K562 (cell line): ENCODE data around the gene APP. TPM values are rescaled to one million over a fixed set of nuclear protein-coding genes. Genes with fewer than 3 reads are reported as not detected.

Source experiments
- ATAC-seq: fragments of 200-7000 bp; cut with Tn5 transposase; 3 replicates; pipeline ENCODE4 v1.9.1; 2020; ENCODE audit warnings: moderate library complexity
- BruUV-seq: library from RNA; stranded (reverse); fragments of 400-500 nt; replicated peaks from 2 replicates; lab custom pipeline; 2021; lab: Mats Ljungman, UMichigan
- CTCF ChIA-PET: fragments of 300-600 bp; formaldehyde crosslinking; extraction: SDS; loops from one replicate; lab custom pipeline; 2021; ENCODE audit warnings: low intra/inter-chr PET ratio; lab: Yijun Ruan, JAX
- POLR2A ChIA-PET: fragments of 300-600, 350-650 bp; sonication (Branson Sonifier 250); formaldehyde crosslinking; extraction: SDS; loops from one replicate; lab custom pipeline; 2021; ENCODE audit warnings: antibody characterized with exemption, inconsistent platforms; lab: Yijun Ruan, JAX
- DNase-seq, 4 experiments: peaks; one replicate each; pipeline versions ENCODE4 v3.0.0 to v3.0.0-alpha.2; 2011 to 2018; ENCODE audit warnings: low spot score in 3 of 4, mixed read lengths in 3 of 4; ENCODE audit errors: extremely low read depth in 1 of 4
- FAIRE-seq: peaks from 2 replicates; lab custom pipeline; 2011; peaks lifted over from hg19 to GRCh38; lab: Jason Lieb, UNC
- H2AFZ ChIP-seq: 2 replicates; pipeline ENCODE4 v1.6.0; 2011; ENCODE audit warnings: low read depth, low read length, control low read depth, inconsistent platforms
- H3K27ac ChIP-seq: fragments of 200-600 bp; 3 replicates; pipeline ENCODE4 v1.8.0; 2011; ENCODE audit warnings: low read depth, mild to moderate bottlenecking, control low read depth, inconsistent platforms, low read length, moderate library complexity, mixed read lengths; ENCODE audit errors: extremely low read depth
- H3K27me3 ChIP-seq, 2 experiments: fragments of 300-600 bp in 1 of 2; 2 replicates in 1 of 2; 3 replicates in 1 of 2; pipeline versions ENCODE4 v1.6.0 to v1.8.0; 2011; ENCODE audit warnings: inconsistent platforms in 2 of 2, low read length in 2 of 2, mild to moderate bottlenecking in 1 of 2, mixed read lengths in 1 of 2, moderate library complexity in 1 of 2; ENCODE audit not compliant: control insufficient read depth in 2 of 2, insufficient read depth in 2 of 2
- H3K36me3 ChIP-seq: fragments of 300-600 bp; 3 replicates; pipeline ENCODE4 v1.8.0; 2011; ENCODE audit warnings: mild to moderate bottlenecking, low read length, inconsistent platforms; ENCODE audit not compliant: control insufficient read depth, insufficient read depth
- H3K4me1 ChIP-seq, 2 experiments: fragments of 200-600 bp in 1 of 2; replicated peaks in 1 of 2; 2 replicates in 1 of 2; 3 replicates in 1 of 2; pipeline versions ENCODE4 v1.5.1 to v1.8.0; 2011; ENCODE audit warnings: inconsistent platforms in 2 of 2, low read length in 2 of 2, mild to moderate bottlenecking in 1 of 2, mixed read lengths in 1 of 2, moderate library complexity in 1 of 2; ENCODE audit not compliant: control insufficient read depth in 2 of 2, insufficient read depth in 2 of 2
- H3K4me2 ChIP-seq: 2 replicates; pipeline ENCODE4 v1.6.1; 2011; ENCODE audit warnings: low read length, control low read depth, inconsistent platforms, mixed read lengths; ENCODE audit not compliant: insufficient read depth
- H3K4me3 ChIP-seq: fragments of 200-600 bp; sonication (generic), shearing (Covaris generic); 2 replicates; pipeline ENCODE4 v1.5.1; 2016; ENCODE audit warnings: control low read depth, inconsistent platforms
- H3K79me2 ChIP-seq: fragments of 200-600 bp; 3 replicates; pipeline ENCODE4 v1.8.0; 2011; ENCODE audit warnings: low read length, inconsistent platforms; ENCODE audit not compliant: control insufficient read depth, insufficient read depth
- H3K9ac ChIP-seq, 2 experiments: 2 replicates each; pipeline versions ENCODE4 v1.6.0 to v1.6.1; 2011; ENCODE audit warnings: low read depth in 2 of 2, low read length in 2 of 2, control low read depth in 1 of 2, inconsistent platforms in 1 of 2, mild to moderate bottlenecking in 1 of 2, mixed read lengths in 1 of 2; ENCODE audit not compliant: insufficient read depth in 1 of 2
- H3K9me1 ChIP-seq: one replicate; pipeline ENCODE4 v1.6.0; 2011; ENCODE audit warnings: inconsistent platforms, mild to moderate bottlenecking, low read length, moderate library complexity; ENCODE audit not compliant: control insufficient read depth, insufficient read depth
- H3K9me3 ChIP-seq: replicated peaks from 2 replicates; pipeline ENCODE4 v1.5.1; 2011; ENCODE audit warnings: low read depth, low read length, inconsistent platforms; ENCODE audit not compliant: control insufficient read depth, insufficient read depth
- H4K20me1 ChIP-seq: replicated peaks from 2 replicates; pipeline ENCODE4 v1.6.1; 2011; ENCODE audit warnings: low read length, inconsistent platforms, mixed read lengths; ENCODE audit not compliant: control insufficient read depth, insufficient read depth
- CBFB ChIP-seq: sonication (generic); formaldehyde crosslinking; IDR thresholded peaks from 2 replicates; pipeline ENCODE4 v1.4.0; 2020; ENCODE audit warnings: mild to moderate bottlenecking, missing genetic modification reagents
- E2F3 ChIP-seq: fragments of 250-450 bp; sonication (Bioruptor Pico); IDR thresholded peaks from 2 replicates; pipeline ENCODE4 v1.4.0; 2020; ENCODE audit warnings: mild to moderate bottlenecking
- ELF4 ChIP-seq: fragments of 450-650 bp; formaldehyde crosslinking; IDR thresholded peaks from 2 replicates; pipeline ENCODE4 v1.4.0; 2022; ENCODE audit warnings: missing genetic modification characterization
- GATA2 ChIP-seq: sonication (generic); formaldehyde crosslinking; IDR thresholded peaks from 2 replicates; pipeline ENCODE4 v1.4.0; 2020; ENCODE audit warnings: mild to moderate bottlenecking, missing genetic modification reagents
- MAX ChIP-seq: sonication (generic); formaldehyde crosslinking; IDR thresholded peaks from 2 replicates; pipeline ENCODE4 v1.9.0; 2022; ENCODE audit warnings: mild to moderate bottlenecking, missing genetic modification reagents
- MAZ ChIP-seq, 2 experiments: fragments of 450-650 bp in 1 of 2; sonication (generic) in 1 of 2; formaldehyde crosslinking; IDR thresholded peaks in 1 of 2; conservative IDR thresholded peaks in 1 of 2; 2 replicates each; pipeline versions ENCODE4 v1.4.0 to v1.5.0; 2020; ENCODE audit warnings: mild to moderate bottlenecking in 1 of 2, missing genetic modification reagents in 1 of 2
- NR1H2 ChIP-seq: sonication (generic); formaldehyde crosslinking; IDR thresholded peaks from 2 replicates; pipeline ENCODE4 v1.4.0; 2020; ENCODE audit warnings: mild to moderate bottlenecking, missing genetic modification reagents
- NR4A1 ChIP-seq, 2 experiments: fragments of 250-450 bp in 1 of 2; fragments of 450-650 bp in 1 of 2; sonication (Bioruptor Pico) in 1 of 2; IDR thresholded peaks; 2 replicates each; pipeline versions ENCODE4 v1.4.0 to v1.6.1; 2016 to 2020; ENCODE audit warnings: mild to moderate bottlenecking in 2 of 2, missing compliant biosample characterization in 1 of 2, missing genetic modification characterization in 1 of 2, moderate library complexity in 1 of 2
- SAFB2 ChIP-seq: fragments of 200-400 bp; formaldehyde crosslinking; IDR thresholded peaks from 2 replicates; pipeline ENCODE4 v1.6.1; 2018; ENCODE audit warnings: borderline replicate concordance, low read length, low read depth, moderate library complexity; ENCODE audit not compliant: severe bottlenecking
- TAF9B ChIP-seq: fragments of 450-650 bp; IDR thresholded peaks from 2 replicates; pipeline ENCODE4 v1.6.1; 2018; ENCODE audit warnings: mild to moderate bottlenecking; ENCODE audit not compliant: partially characterized antibody
- TAL1 ChIP-seq: fragments of 450-650 bp; IDR thresholded peaks from 2 replicates; pipeline ENCODE4 v1.6.1; 2016; ENCODE audit warnings: mild to moderate bottlenecking
- ZNF282 ChIP-seq: sonication (generic); formaldehyde crosslinking; IDR thresholded peaks from 2 replicates; pipeline ENCODE4 v1.8.1; 2023; ENCODE audit warnings: missing genetic modification reagents
- ZNF41 ChIP-seq: fragments of 250-450 bp; sonication (Bioruptor Pico); conservative IDR thresholded peaks from 2 replicates; pipeline ENCODE4 v1.4.0; 2020; ENCODE audit warnings: mild to moderate bottlenecking
- ZNF561 ChIP-seq: fragments of 450-650 bp; formaldehyde crosslinking; conservative IDR thresholded peaks from 2 replicates; pipeline ENCODE4 v1.4.0; 2020; ENCODE audit warnings: mild to moderate bottlenecking, moderate library complexity
- WGBS: fragments of 100-300 bp; shearing (Covaris generic); methylation state at CpG from one replicate; pipeline ENCODE4 v1.1.6; 2016; ENCODE audit warnings: low coverage, mixed read lengths; ENCODE audit not compliant: insufficient coverage; ENCODE audit errors: missing lambda C conversion rate; 5-methylcytosine and 5-hydroxymethylcytosine counted together
- in situ Hi-C: fragments of 300-500 bp; cut with MboI; formaldehyde crosslinking; loops from 4 replicates; pipeline ENCODE4 v1.15.0; 2018; ENCODE audit warnings: inconsistent platforms, mixed read lengths
- intact Hi-C: fragments of 100-400 bp; cut with micrococcal nuclease; formaldehyde crosslinking; loops from 2 replicates; pipeline ENCODE4 v1.14.2; 2022
- polyA plus RNA-seq, 8 experiments: library from polyadenylated mRNA; depleted of rRNA in 4 of 8; stranded (reverse) in 5 of 8; unstranded in 3 of 8; fragments of >200 nt; fragmentation: Nextera tagmentation in 2 of 8; fragmentation: Illumina TruSeq in 1 of 8; extraction: Ambion mirVana in 2 of 8; extraction: Trizol in 1 of 8; gene quantifications; 2 replicates each; pipeline versions ENCODE4 v1.2.1 to v1.2.3, GENCODE V29; 2011 to 2014; ENCODE audit warnings: inconsistent platforms in 1 of 8, missing spikeins in 1 of 8
- total RNA-seq, 7 experiments: library from RNA; depleted of rRNA in 6 of 7; stranded (reverse); fragments of >200 nt in 6 of 7; fragmentation: Illumina TruSeq in 2 of 7; extraction: Trizol in 2 of 7; gene quantifications; 2 replicates each; pipeline versions ENCODE4 v1.2.1 to v1.2.3, GENCODE V29; 2011 to 2021; ENCODE audit warnings: low replicate concordance in 1 of 7
- TF ChIP-seq, protein P1 (sequence below): sonication (generic); formaldehyde crosslinking; IDR thresholded peaks from 2 replicates; pipeline ENCODE4 v1.8.0; 2022; ENCODE audit warnings: mild to moderate bottlenecking, missing genetic modification reagents

Gene APP
- total and polyA plus RNA-seq, 9 of the 15 experiments (the other 6 are each of a cell fraction or from before 2014, with no cell fraction given): 0.01 to 1.5 (median 0.16) TPM; not detected in 5

DNA sequence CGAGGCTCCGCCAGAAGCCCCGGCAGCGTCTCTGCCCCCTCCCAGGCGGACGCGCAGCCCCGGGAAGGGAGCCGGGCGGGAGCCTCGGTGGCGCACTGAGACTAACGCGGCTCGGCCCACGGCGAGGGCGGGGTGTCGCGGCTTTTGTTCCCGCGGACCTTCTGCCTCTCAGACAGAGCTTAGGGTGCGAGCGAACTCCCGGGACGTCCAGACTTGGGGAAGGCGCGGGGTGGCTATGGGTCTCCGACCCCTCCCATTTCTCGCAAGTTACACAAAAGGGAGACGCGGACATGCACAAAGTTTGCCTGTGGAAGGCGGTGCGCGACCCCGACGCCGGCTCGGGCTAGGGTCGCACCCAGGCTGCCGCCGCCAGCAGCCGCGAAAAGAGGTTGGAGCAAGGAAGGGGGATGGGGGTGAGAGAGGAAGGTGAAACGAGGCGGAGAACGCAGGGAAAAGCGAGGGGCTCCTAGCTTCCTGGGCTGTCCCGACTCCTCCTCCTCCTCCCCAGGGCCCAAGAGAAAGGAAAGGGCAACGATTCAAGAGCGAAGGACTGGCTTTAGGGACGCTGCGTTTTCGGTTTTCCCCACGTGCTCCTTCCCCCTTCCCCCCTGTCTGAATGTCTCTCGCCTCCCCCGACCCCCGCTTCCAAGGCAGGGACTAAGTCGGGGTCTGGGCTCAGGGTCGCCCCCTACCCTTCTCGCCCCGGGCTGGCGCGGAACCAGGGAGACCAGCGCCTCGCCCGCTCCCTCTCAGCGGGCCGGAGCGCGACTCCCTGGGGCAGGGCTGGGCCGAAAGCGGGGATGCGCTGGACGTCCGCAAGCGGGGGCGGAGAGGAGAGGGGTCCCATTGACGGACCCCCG, 729 bp downstream of the APP start:
- Histone ChIP-seq H3K4me3 (no peak overlapping the region), H3K79me2 (no peaks in the 10 kb centered on the region), H4K20me1 (no peaks in the 10 kb centered on the region), H3K9ac (no peak overlapping the region), H3K27me3 (no peaks in the 10 kb centered on the region), H3K36me3 (no peaks in the 10 kb centered on the region), H3K27ac (no peak overlapping the region), H3K9me1 (no peaks in the 10 kb centered on the region), H3K4me2 (no peak overlapping the region), H3K9me3 (no peaks in the 10 kb centered on the region), H2AFZ (no peak overlapping the region), H3K4me1 (peaks cover 0 to 16% of the 10 kb centered on the region in 2 experiments; a peak in 2 of 5 replicates)
- ChIA-PET POLR2A (interaction anchor here (0.8 kb wide), 1 partner anchor 21 kb away, joined by 3 read pairs; no protein-coding TSS in a partner anchor), CTCF (no interaction called here)
- in situ Hi-C loops: no loop called here
- TF ChIP-seq MAZ (CRISPR knock-in tag; conservative IDR thresholded peaks at IDR 0.05 in 1 of 2, IDR thresholded peaks at IDR 0.05 in 1 of 2) (no peak), ZNF561 (no peak), ZNF41 (CRISPR knock-in tag) (no peak), ELF4 (CRISPR knock-in tag) (no peak), TAF9B (no peak), SAFB2 (no peak), TAL1 (no peak), ZNF282 (CRISPR knock-in tag) (no peak), CBFB (CRISPR knock-in tag) (no peak), NR1H2 (CRISPR knock-in tag) (no peak), GATA2 (CRISPR knock-in tag) (no peak), MAX (CRISPR knock-in tag) (no peak), E2F3 (CRISPR knock-in tag) (no peak), NR4A1 (CRISPR knock-in tag; IDR thresholded peaks at IDR 0.05) (no peak), NR4A1 (tag; IDR thresholded peaks at IDR 0.05) (no peak)
- TF ChIP-seq, protein P1, sequence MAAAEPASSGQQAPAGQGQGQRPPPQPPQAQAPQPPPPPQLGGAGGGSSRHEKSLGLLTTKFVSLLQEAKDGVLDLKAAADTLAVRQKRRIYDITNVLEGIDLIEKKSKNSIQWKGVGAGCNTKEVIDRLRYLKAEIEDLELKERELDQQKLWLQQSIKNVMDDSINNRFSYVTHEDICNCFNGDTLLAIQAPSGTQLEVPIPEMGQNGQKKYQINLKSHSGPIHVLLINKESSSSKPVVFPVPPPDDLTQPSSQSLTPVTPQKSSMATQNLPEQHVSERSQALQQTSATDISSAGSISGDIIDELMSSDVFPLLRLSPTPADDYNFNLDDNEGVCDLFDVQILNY: no peak
- BruUV-seq: no TSS peak
- intact Hi-C loops: loop anchor here (10.0 kb wide), 1 partner anchor 275 kb away; no protein-coding TSS in a partner anchor
- 23% methylated on average over 52 of the region's 80 CpGs for WGBS
- DNase-seq (peak in 1 of 4 experiments; percentile 10), ATAC-seq (no peak), FAIRE-seq (no peak)
